ENCODE data around the gene PRELID3B. TPM values are rescaled to one million over a fixed set of nuclear protein-coding genes. Genes with fewer than 3 reads are reported as not detected.
A peak's percentile ranks its signal among the peaks of the same experiment; 100 is the strongest.

The PRELID3B gene
- total and polyA plus RNA-seq, 5 donors = 18.3 to 49.0 (median 36.6) TPM

- Histone ChIP-seq H3K27me3 (ENCODE audit: control insufficient read depth, insufficient read depth) (no peaks in the 10 kb centered on the region), H3K9me3 (ENCODE audit: control insufficient read depth, low read length) (no peaks in the 10 kb centered on the region), H3K4me1 (ENCODE audit: control insufficient read depth, insufficient read depth, low read length) (peaks cover 10% of the 10 kb centered on the region), H3K27ac (ENCODE audit: low read length) (no peak overlapping the region), H3K4me3 (ENCODE audit: low read length) (no peak overlapping the region)
- ATAC-seq = no peak
- WGBS = 80% methylated on average over 5 of the region's 5 CpGs
- DNase-seq = no peak
- intact Hi-C loops (cut with DNase I) = no loop called here
Measured at GRCh38 chr20:59026904-59027740, 15.5 kb downstream of the PRELID3B start.

- Histone ChIP-seq H3K9me3 (ENCODE audit: control insufficient read depth, low read length) (no peaks in the 10 kb centered on the region), H3K4me3 (ENCODE audit: low read length) (no peak overlapping the region), H3K27ac (ENCODE audit: low read length) (no peak overlapping the region), H3K27me3 (ENCODE audit: control insufficient read depth, insufficient read depth) (no peaks in the 10 kb centered on the region), H3K4me1 (ENCODE audit: control insufficient read depth, insufficient read depth, low read length) (peaks cover 4% of the 10 kb centered on the region)
- 91% methylated on average over 4 of the region's 4 CpGs for WGBS
- intact Hi-C loops (cut with DNase I) = no loop called here
- DNase-seq = no peak
- no peak for ATAC-seq
Measured at GRCh38 chr20:59025511-59025910, 17.1 kb downstream of the PRELID3B start.

DNA sequence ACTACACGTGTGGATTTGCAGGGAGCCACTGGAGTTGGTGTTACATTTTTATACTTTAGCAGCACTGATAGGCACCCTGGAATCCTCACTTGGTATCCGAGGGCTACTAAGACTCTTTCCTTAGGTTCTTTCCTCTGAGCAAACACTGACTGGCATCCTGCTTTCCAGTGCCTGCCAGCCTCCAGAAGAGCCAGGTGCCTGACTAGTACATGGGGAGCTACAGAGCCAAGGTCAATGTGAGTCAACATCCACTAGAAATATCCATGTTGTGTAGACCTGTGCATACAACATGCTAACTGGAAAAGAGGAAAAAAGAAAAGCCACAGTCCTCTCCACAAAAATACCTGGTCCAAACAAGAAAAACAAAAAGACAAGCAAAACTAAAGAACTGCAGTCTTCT, 17.5 kb downstream of the PRELID3B start:
- Histone ChIP-seq H3K9me3 (ENCODE audit: control insufficient read depth, low read length) (no peaks in the 10 kb centered on the region), H3K27ac (ENCODE audit: low read length) (no peak overlapping the region), H3K4me1 (ENCODE audit: control insufficient read depth, insufficient read depth, low read length) (peaks cover 4% of the 10 kb centered on the region), H3K27me3 (ENCODE audit: control insufficient read depth, insufficient read depth) (no peaks in the 10 kb centered on the region), H3K4me3 (ENCODE audit: low read length) (no peak overlapping the region)
- DNase-seq = no peak
- ATAC-seq = no peak
- intact Hi-C loops (cut with DNase I) = no loop called here
- WGBS = 50% methylated on average over 2 of the region's 2 CpGs

- 96% methylated on average over 24 of the region's 24 CpGs for WGBS
- Histone ChIP-seq H3K27ac (ENCODE audit: low read length) (no peak overlapping the region), H3K27me3 (ENCODE audit: control insufficient read depth, insufficient read depth) (no peaks in the 10 kb centered on the region), H3K4me3 (ENCODE audit: low read length) (no peak overlapping the region), H3K4me1 (ENCODE audit: control insufficient read depth, insufficient read depth, low read length) (peaks cover 4% of the 10 kb centered on the region), H3K9me3 (ENCODE audit: control insufficient read depth, low read length) (no peaks in the 10 kb centered on the region)
- ATAC-seq (peak; percentile 9 to 18), DNase-seq (no peak)
- intact Hi-C loops (cut with DNase I) = no loop called here
Measured at GRCh38 chr20:59024111-59024530, 18.5 kb downstream of the PRELID3B start.

- Histone ChIP-seq H3K27me3 (ENCODE audit: control insufficient read depth, insufficient read depth) (no peaks in the 10 kb centered on the region), H3K9me3 (ENCODE audit: control insufficient read depth, low read length) (no peaks in the 10 kb centered on the region), H3K4me1 (ENCODE audit: control insufficient read depth, insufficient read depth, low read length) (no peaks in the 10 kb centered on the region), H3K27ac (ENCODE audit: low read length) (no peak overlapping the region), H3K4me3 (ENCODE audit: low read length) (no peak overlapping the region)
- 93% methylated on average over 13 of the region's 13 CpGs for WGBS
- ATAC-seq (peak; percentile 8 to 28), DNase-seq (no peak)
- intact Hi-C loops (cut with DNase I) = no loop called here
Measured at GRCh38 chr20:59023616-59024015, 19.0 kb downstream of the PRELID3B start.

DNA sequence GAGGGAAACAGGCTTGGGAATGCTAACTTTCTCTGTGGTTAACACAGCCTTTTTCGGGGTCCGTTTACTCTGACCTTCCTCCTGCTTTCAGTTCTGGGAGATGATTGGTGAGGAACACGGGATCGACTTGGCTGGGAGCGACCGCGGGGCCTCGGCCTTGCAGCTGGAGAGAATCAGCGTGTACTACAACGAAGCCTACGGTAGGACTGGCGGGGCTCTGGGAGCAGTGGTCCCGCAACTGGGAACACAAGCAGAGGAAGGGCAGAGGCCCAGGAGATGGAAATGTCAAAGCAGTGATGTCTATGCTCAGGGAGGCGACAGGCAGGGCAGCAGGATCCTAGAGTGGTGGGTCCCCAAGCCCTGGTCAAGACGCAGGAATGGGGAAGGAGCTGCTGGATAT, 19.8 kb downstream of the PRELID3B start:
- no peak for ATAC-seq

DNA sequence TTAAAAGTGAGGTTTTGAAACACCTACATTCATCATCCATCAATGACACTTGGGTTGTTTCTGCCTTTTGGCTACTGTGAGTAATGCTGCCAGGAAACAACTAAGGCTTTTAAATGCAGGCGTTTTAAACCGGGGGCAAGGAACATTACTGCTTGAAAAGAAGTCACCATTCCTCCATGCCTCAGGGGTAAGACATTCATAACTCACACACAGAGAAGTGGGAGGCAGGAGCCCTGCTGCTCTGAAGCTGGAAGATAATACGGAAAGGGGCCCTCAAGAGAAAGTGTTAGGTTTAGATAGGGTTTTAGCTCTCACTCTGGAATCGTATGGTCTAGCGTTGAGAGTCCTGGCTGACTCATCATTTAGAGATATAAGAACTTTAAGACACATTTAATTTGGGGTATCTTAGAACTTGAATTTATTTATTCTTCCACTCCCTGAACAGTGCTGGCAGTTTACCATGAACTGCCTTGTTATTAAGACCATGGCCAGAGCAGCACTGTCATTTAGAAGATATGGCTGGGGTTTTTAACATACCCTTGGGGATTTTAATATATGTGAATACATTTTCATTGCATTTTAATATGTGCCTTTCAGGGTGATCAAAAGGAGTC, 21.5 kb downstream of the PRELID3B start:
- Histone ChIP-seq H3K9me3 (ENCODE audit: control insufficient read depth, low read length) (no peaks in the 10 kb centered on the region), H3K27ac (ENCODE audit: low read length) (no peak overlapping the region), H3K4me3 (ENCODE audit: low read length) (no peak overlapping the region), H3K4me1 (ENCODE audit: control insufficient read depth, insufficient read depth, low read length) (no peaks in the 10 kb centered on the region), H3K27me3 (ENCODE audit: control insufficient read depth, insufficient read depth) (no peaks in the 10 kb centered on the region)
- WGBS = 46% methylated on average over 5 of the region's 5 CpGs
- ATAC-seq = no peak
- no peak for DNase-seq
- intact Hi-C loops (cut with DNase I) = no loop called here

More for the DNA sequence above, 19.8 kb downstream of the PRELID3B start:
- H3K4me1 ChIP-seq (ENCODE audit: control insufficient read depth, insufficient read depth, low read length) = no peaks in the 10 kb centered on the region
- no peak overlapping the region for H3K27ac ChIP-seq (ENCODE audit: low read length)
- peak in 1 of 3 donors; percentile 54 for DNase-seq
- intact Hi-C loops (cut with DNase I) = no loop called here
- H3K9me3 ChIP-seq (ENCODE audit: control insufficient read depth, low read length) = no peaks in the 10 kb centered on the region
- H3K27me3 ChIP-seq (ENCODE audit: control insufficient read depth, insufficient read depth) = no peaks in the 10 kb centered on the region
- WGBS = 95% methylated on average over 15 of the region's 15 CpGs
- no peak overlapping the region for H3K4me3 ChIP-seq (ENCODE audit: low read length)

- ATAC-seq = no peak
- WGBS = 95% methylated on average over 5 of the region's 5 CpGs
- no peak within 1 kb of the TSS for H3K4me3 ChIP-seq (ENCODE audit: low read length)
- H3K27ac ChIP-seq (ENCODE audit: low read length) = no peak within 1 kb of the TSS
- no peaks in the 10 kb centered on the region for H3K27me3 ChIP-seq (ENCODE audit: control insufficient read depth, insufficient read depth)
- peaks cover 4% of the 10 kb centered on the region for H3K4me1 ChIP-seq (ENCODE audit: control insufficient read depth, insufficient read depth, low read length)
- no peak for DNase-seq
- no peaks in the 10 kb centered on the region for H3K9me3 ChIP-seq (ENCODE audit: control insufficient read depth, low read length)
- intact Hi-C loops (cut with DNase I) = loop anchor here in 1 of 4 donors (10.0 kb wide), 1 partner anchor 124 kb away; no protein-coding TSS in a partner anchor
Measured at GRCh38 chr20:59019217-59019616, 23.4 kb downstream of the PRELID3B start, which contains the start of gene TUBB1. TSS of gene TUBB1 (plus strand) at chr20:59019429. CDS start at chr20:59019523, 94 bp downstream.

- DNase-seq (peak in 1 of 3 donors; percentile 50), ATAC-seq (no peak)
- intact Hi-C loops (cut with DNase I) = loop anchor here in 1 of 4 donors (10.0 kb wide), 1 partner anchor 124 kb away; no protein-coding TSS in a partner anchor
- no peaks in the 10 kb centered on the region for H3K27me3 ChIP-seq (ENCODE audit: control insufficient read depth, insufficient read depth)
- no peaks in the 10 kb centered on the region for H3K9me3 ChIP-seq (ENCODE audit: control insufficient read depth, low read length)
- no peak overlapping the region for H3K27ac ChIP-seq (ENCODE audit: low read length)
- peaks cover 7% of the 10 kb centered on the region for H3K4me1 ChIP-seq (ENCODE audit: control insufficient read depth, insufficient read depth, low read length)
- no peak overlapping the region for H3K4me3 ChIP-seq (ENCODE audit: low read length)
- 95% methylated on average over 10 of the region's 10 CpGs for WGBS
Measured at GRCh38 chr20:59018817-59019216, 23.8 kb downstream of the PRELID3B start.

- intact Hi-C loops (cut with DNase I) = loop anchor here in 1 of 4 donors (10.0 kb wide), 1 partner anchor 123 kb away; no protein-coding TSS in a partner anchor
- WGBS = 91% methylated on average over 16 of the region's 16 CpGs
- no peak for DNase-seq
- Histone ChIP-seq H3K4me3 (ENCODE audit: low read length) (no peak overlapping the region), H3K27ac (ENCODE audit: low read length) (peak overlapping the region; percentile 38), H3K27me3 (ENCODE audit: control insufficient read depth, insufficient read depth) (no peaks in the 10 kb centered on the region), H3K4me1 (ENCODE audit: control insufficient read depth, insufficient read depth, low read length) (peaks cover 7% of the 10 kb centered on the region), H3K9me3 (ENCODE audit: control insufficient read depth, low read length) (no peaks in the 10 kb centered on the region)
- no peak for ATAC-seq
Measured at GRCh38 chr20:59017493-59018231, 24.9 kb downstream of the PRELID3B start.
